Measurements from ENCODE around the gene ACSS1. TPM values are rescaled to one million over a fixed set of nuclear protein-coding genes. Genes with fewer than 3 reads are reported as not detected.

Gene ACSS1
- total and polyA plus RNA-seq, 2 experiments from 2014 or later, result not detected

GRCh38 chr20:25041813-25042530 is 16.0 kb downstream of the ACSS1 start:
- Histone ChIP-seq H3K4me3 (no peak overlapping the region), H3K27ac (no peak overlapping the region), H3K9me3 (ENCODE audit: low read depth) (no peaks in the 10 kb centered on the region), H3K4me1 (ENCODE audit: low read depth) (no peaks in the 10 kb centered on the region), H3K36me3 (no peaks in the 10 kb centered on the region), H3K27me3 (no peaks in the 10 kb centered on the region)
- no peak for DNase-seq (ENCODE audit: low read depth in 1 of 2, low spot score in 1 of 2)
- TF ChIP-seq CTCF (IDR thresholded peaks at IDR 0.05; ENCODE audit: low read depth, low read length), result no peak

GRCh38 chr20:25040438-25040831 is 17.5 kb downstream of the ACSS1 start:
- no peaks in the 10 kb centered on the region for H3K27me3 ChIP-seq
- no peak overlapping the region for H3K4me3 ChIP-seq
- no peak for TF ChIP-seq CTCF (IDR thresholded peaks at IDR 0.05; ENCODE audit: low read depth, low read length)
- no peak overlapping the region for H3K27ac ChIP-seq
- DNase-seq (ENCODE audit: low read depth in 1 of 2, low spot score in 1 of 2), result peak in 1 of 2 donors; percentile 94
- H3K36me3 ChIP-seq, result no peaks in the 10 kb centered on the region
- no peaks in the 10 kb centered on the region for H3K4me1 ChIP-seq (ENCODE audit: low read depth)
- no peaks in the 10 kb centered on the region for H3K9me3 ChIP-seq (ENCODE audit: low read depth)

GRCh38 chr20:25039697-25040437 is 18.1 kb downstream of the ACSS1 start:
- Histone ChIP-seq H3K27ac (no peak overlapping the region), H3K4me1 (ENCODE audit: low read depth) (no peaks in the 10 kb centered on the region), H3K4me3 (no peak overlapping the region), H3K27me3 (no peaks in the 10 kb centered on the region), H3K36me3 (no peaks in the 10 kb centered on the region), H3K9me3 (ENCODE audit: low read depth) (no peaks in the 10 kb centered on the region)
- DNase-seq (ENCODE audit: low read depth in 1 of 2, low spot score in 1 of 2), result peak in 1 of 2 donors; percentile 96
- no peak for TF ChIP-seq CTCF (IDR thresholded peaks at IDR 0.05; ENCODE audit: low read depth, low read length)

GRCh38 chr20:25038591-25039015 is 19.3 kb downstream of the ACSS1 start:
- Histone ChIP-seq H3K36me3 (no peaks in the 10 kb centered on the region), H3K4me3 (no peak overlapping the region), H3K27me3 (no peaks in the 10 kb centered on the region), H3K9me3 (ENCODE audit: low read depth) (no peaks in the 10 kb centered on the region), H3K27ac (no peak overlapping the region), H3K4me1 (ENCODE audit: low read depth) (no peaks in the 10 kb centered on the region)
- no peak for DNase-seq (ENCODE audit: low read depth in 1 of 2, low spot score in 1 of 2)
- TF ChIP-seq CTCF (IDR thresholded peaks at IDR 0.05; ENCODE audit: low read depth, low read length), result no peak

- Histone ChIP-seq H3K4me3 (no peak overlapping the region), H3K36me3 (no peaks in the 10 kb centered on the region), H3K27ac (no peak overlapping the region), H3K4me1 (ENCODE audit: low read depth) (no peaks in the 10 kb centered on the region), H3K27me3 (no peaks in the 10 kb centered on the region), H3K9me3 (ENCODE audit: low read depth) (no peaks in the 10 kb centered on the region)
- no peak for TF ChIP-seq CTCF (IDR thresholded peaks at IDR 0.05; ENCODE audit: low read depth, low read length)
- no peak for DNase-seq (ENCODE audit: low read depth in 1 of 2, low spot score in 1 of 2)
Measured at GRCh38 chr20:25038103-25038410, 19.9 kb downstream of the ACSS1 start.

Data from cardiac muscle cell (in vitro differentiated cells and primary cell).